Left lobe of liver (tissue), 2 donors: Measurements from ENCODE around the gene FAM110A. TPM values are rescaled to one million over a fixed set of nuclear protein-coding genes. Genes with fewer than 3 reads are reported as not detected.
"Not testable (repeated sequence)": the region's sequence is repeated elsewhere in the genome, so short reads cannot be mapped to it uniquely, and the experiment has no call there.

Experiments
- ATAC-seq: fragments of 200-7000 bp; cut with Tn5 transposase; one replicate; pipeline ENCODE4 v1.9.1; 2020; ENCODE audit warnings: mild to moderate bottlenecking, moderate library complexity
- DNase-seq: peaks from one replicate; pipeline ENCODE4 v3.0.0-alpha.2; 2020; ENCODE audit warnings: low spot score
- total RNA-seq: library from RNA; stranded (reverse); gene quantifications from one replicate; pipeline ENCODE4 v1.2.1, GENCODE V29; 2021
- donor health status: DM: no; HTN: no; CAD: no; lungs with moderate emphysema.
- donor health status: DM: no; HTN: yes; CAD: no.

FAM110A gene
- total RNA-seq = 1.7 TPM

- DNase-seq = peak; percentile 97
These were observed at the start of gene FAM110A for GRCh38 chr20:833450-834150. TSS of gene FAM110A (plus strand) at chr20:833715. CDS start at chr20:844805, 11,090 bp downstream.

GRCh38 chr20:787825-788224 lies 45.7 kb upstream of the FAM110A start:
- ATAC-seq (no peak), DNase-seq (no peak)

More at GRCh38 chr20:833450-834150, at the start of gene FAM110A:
- peak; percentile 95 for ATAC-seq

- no peak for ATAC-seq
- DNase-seq = no peak
These were observed 42.5 kb upstream of the FAM110A start for GRCh38 chr20:791056-791455.

GRCh38 chr20:792248-792647 lies 41.3 kb upstream of the FAM110A start:
- DNase-seq (no peak), ATAC-seq (no peak)

- no peak for ATAC-seq
- no peak for DNase-seq
These were observed 36.6 kb upstream of the FAM110A start for GRCh38 chr20:796921-797320.

- DNase-seq, ATAC-seq: not testable (repeated sequence)
These were observed 34.8 kb upstream of the FAM110A start for GRCh38 chr20:798746-799145.

- ATAC-seq, DNase-seq: not testable (repeated sequence)
These were observed 33.5 kb upstream of the FAM110A start for GRCh38 chr20:800026-800425.

GRCh38 chr20:801678-802077 lies 31.8 kb upstream of the FAM110A start:
- ATAC-seq = no peak
- no peak for DNase-seq

GRCh38 chr20:805713-806112 lies 27.8 kb upstream of the FAM110A start:
- ATAC-seq = no peak
- DNase-seq = no peak

GRCh38 chr20:811776-812434 lies 21.6 kb upstream of the FAM110A start:
- not testable (repeated sequence) for ATAC-seq, DNase-seq

- not testable (repeated sequence) for ATAC-seq
These were observed 21.1 kb upstream of the FAM110A start for GRCh38 chr20:812435-812814.

GRCh38 chr20:813390-813789 lies 20.1 kb upstream of the FAM110A start:
- DNase-seq (no peak), ATAC-seq (no peak)

More at GRCh38 chr20:812435-812814, 21.1 kb upstream of the FAM110A start:
- not testable (repeated sequence) for DNase-seq

GRCh38 chr20:815226-815625 lies 18.3 kb upstream of the FAM110A start:
- DNase-seq (no peak), ATAC-seq (no peak)

GRCh38 chr20:815914-816606 lies 17.5 kb upstream of the FAM110A start:
- peak; percentile 95 for ATAC-seq

GRCh38 chr20:818001-818664 lies 15.4 kb upstream of the FAM110A start:
- ATAC-seq (no peak), DNase-seq (no peak)

More at GRCh38 chr20:815914-816606, 17.5 kb upstream of the FAM110A start:
- DNase-seq = peak; percentile 71

- ATAC-seq = no peak
- no peak for DNase-seq
These were observed 13.7 kb upstream of the FAM110A start for GRCh38 chr20:819680-820322.

- DNase-seq = no peak
- no peak for ATAC-seq
These were observed 13.1 kb upstream of the FAM110A start for GRCh38 chr20:820323-820953.

- ATAC-seq (no peak), DNase-seq (no peak)
These were observed 12.3 kb upstream of the FAM110A start for GRCh38 chr20:821046-821730.

- no peak for ATAC-seq
- DNase-seq = no peak
These were observed 11.8 kb upstream of the FAM110A start for GRCh38 chr20:821731-822065.
